ENCODE data around the gene KRTAP2-4. TPM values are rescaled to one million over a fixed set of nuclear protein-coding genes. Genes with fewer than 3 reads are reported as not detected.

Gene KRTAP2-4
- total and polyA plus RNA-seq, 4 donors, result not detected

GRCh38 chr17:41098481-41098880 is 32.8 kb upstream of the KRTAP2-4 start:
- TF ChIP-seq, protein P1, sequence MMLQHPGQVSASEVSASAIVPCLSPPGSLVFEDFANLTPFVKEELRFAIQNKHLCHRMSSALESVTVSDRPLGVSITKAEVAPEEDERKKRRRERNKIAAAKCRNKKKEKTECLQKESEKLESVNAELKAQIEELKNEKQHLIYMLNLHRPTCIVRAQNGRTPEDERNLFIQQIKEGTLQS (IDR thresholded peaks at IDR 0.05), result no peak
- TF ChIP-seq EGR1 (IDR thresholded peaks at IDR 0.05; ENCODE audit: low read depth in 2 of 2) (no peak), SP1 (IDR thresholded peaks at IDR 0.05) (no peak), HNF4A (conservative IDR thresholded peaks at IDR 0.05) (no peak), GABPA (IDR thresholded peaks at IDR 0.05 in 1 of 2, conservative IDR thresholded peaks at IDR 0.05 in 1 of 2) (no peak), JUND (IDR thresholded peaks at IDR 0.05) (no peak), TAF1 (conservative IDR thresholded peaks at IDR 0.05) (no peak)
- TF ChIP-seq, protein P2, sequence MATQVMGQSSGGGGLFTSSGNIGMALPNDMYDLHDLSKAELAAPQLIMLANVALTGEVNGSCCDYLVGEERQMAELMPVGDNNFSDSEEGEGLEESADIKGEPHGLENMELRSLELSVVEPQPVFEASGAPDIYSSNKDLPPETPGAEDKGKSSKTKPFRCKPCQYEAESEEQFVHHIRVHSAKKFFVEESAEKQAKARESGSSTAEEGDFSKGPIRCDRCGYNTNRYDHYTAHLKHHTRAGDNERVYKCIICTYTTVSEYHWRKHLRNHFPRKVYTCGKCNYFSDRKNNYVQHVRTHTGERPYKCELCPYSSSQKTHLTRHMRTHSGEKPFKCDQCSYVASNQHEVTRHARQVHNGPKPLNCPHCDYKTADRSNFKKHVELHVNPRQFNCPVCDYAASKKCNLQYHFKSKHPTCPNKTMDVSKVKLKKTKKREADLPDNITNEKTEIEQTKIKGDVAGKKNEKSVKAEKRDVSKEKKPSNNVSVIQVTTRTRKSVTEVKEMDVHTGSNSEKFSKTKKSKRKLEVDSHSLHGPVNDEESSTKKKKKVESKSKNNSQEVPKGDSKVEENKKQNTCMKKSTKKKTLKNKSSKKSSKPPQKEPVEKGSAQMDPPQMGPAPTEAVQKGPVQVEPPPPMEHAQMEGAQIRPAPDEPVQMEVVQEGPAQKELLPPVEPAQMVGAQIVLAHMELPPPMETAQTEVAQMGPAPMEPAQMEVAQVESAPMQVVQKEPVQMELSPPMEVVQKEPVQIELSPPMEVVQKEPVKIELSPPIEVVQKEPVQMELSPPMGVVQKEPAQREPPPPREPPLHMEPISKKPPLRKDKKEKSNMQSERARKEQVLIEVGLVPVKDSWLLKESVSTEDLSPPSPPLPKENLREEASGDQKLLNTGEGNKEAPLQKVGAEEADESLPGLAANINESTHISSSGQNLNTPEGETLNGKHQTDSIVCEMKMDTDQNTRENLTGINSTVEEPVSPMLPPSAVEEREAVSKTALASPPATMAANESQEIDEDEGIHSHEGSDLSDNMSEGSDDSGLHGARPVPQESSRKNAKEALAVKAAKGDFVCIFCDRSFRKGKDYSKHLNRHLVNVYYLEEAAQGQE (IDR thresholded peaks at IDR 0.05), result no peak
- TF ChIP-seq, protein P3, sequence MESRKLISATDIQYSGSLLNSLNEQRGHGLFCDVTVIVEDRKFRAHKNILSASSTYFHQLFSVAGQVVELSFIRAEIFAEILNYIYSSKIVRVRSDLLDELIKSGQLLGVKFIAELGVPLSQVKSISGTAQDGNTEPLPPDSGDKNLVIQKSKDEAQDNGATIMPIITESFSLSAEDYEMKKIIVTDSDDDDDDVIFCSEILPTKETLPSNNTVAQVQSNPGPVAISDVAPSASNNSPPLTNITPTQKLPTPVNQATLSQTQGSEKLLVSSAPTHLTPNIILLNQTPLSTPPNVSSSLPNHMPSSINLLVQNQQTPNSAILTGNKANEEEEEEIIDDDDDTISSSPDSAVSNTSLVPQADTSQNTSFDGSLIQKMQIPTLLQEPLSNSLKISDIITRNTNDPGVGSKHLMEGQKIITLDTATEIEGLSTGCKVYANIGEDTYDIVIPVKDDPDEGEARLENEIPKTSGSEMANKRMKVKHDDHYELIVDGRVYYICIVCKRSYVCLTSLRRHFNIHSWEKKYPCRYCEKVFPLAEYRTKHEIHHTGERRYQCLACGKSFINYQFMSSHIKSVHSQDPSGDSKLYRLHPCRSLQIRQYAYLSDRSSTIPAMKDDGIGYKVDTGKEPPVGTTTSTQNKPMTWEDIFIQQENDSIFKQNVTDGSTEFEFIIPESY (IDR thresholded peaks at IDR 0.05), result no peak
- TF ChIP-seq, protein P4, sequence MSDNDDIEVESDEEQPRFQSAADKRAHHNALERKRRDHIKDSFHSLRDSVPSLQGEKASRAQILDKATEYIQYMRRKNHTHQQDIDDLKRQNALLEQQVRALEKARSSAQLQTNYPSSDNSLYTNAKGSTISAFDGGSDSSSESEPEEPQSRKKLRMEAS (IDR thresholded peaks at IDR 0.05), result no peak
- TF ChIP-seq, protein P5, sequence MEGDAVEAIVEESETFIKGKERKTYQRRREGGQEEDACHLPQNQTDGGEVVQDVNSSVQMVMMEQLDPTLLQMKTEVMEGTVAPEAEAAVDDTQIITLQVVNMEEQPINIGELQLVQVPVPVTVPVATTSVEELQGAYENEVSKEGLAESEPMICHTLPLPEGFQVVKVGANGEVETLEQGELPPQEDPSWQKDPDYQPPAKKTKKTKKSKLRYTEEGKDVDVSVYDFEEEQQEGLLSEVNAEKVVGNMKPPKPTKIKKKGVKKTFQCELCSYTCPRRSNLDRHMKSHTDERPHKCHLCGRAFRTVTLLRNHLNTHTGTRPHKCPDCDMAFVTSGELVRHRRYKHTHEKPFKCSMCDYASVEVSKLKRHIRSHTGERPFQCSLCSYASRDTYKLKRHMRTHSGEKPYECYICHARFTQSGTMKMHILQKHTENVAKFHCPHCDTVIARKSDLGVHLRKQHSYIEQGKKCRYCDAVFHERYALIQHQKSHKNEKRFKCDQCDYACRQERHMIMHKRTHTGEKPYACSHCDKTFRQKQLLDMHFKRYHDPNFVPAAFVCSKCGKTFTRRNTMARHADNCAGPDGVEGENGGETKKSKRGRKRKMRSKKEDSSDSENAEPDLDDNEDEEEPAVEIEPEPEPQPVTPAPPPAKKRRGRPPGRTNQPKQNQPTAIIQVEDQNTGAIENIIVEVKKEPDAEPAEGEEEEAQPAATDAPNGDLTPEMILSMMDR (IDR thresholded peaks at IDR 0.05; ENCODE audit: low read depth, low read length, missing input control), result no peak
- no peak overlapping the region for H3K4me3 ChIP-seq (ENCODE audit: low read depth in 1 of 3, low read length in 3 of 3)
- H3K36me3 ChIP-seq (ENCODE audit: control insufficient read depth in 4 of 4, insufficient read depth in 3 of 4, low read depth in 1 of 4, low read length in 3 of 4), result no peaks in the 10 kb centered on the region
- no peak overlapping the region for H3K27ac ChIP-seq (ENCODE audit: low read depth in 1 of 2, low read length in 2 of 2)
- no peak for DNase-seq (ENCODE audit: low spot score)
- no peak overlapping the region for H3K9ac ChIP-seq (ENCODE audit: low read depth in 1 of 2, low read length in 2 of 2)
- no peaks in the 10 kb centered on the region for H3K4me1 ChIP-seq (ENCODE audit: control insufficient read depth in 4 of 4, insufficient read depth in 4 of 4, low read length in 3 of 4)
- WGBS, result 79% methylated on average over 6 of the region's 6 CpGs
- peaks cover 0 to 2% (median 0%) of the 10 kb centered on the region in 4 donors for H3K27me3 ChIP-seq (ENCODE audit: control insufficient read depth in 4 of 4, insufficient read depth in 4 of 4, low read length in 3 of 4)
- H3K9me3 ChIP-seq (ENCODE audit: control insufficient read depth in 4 of 4, low read length in 3 of 4), result no peaks in the 10 kb centered on the region

DNA sequence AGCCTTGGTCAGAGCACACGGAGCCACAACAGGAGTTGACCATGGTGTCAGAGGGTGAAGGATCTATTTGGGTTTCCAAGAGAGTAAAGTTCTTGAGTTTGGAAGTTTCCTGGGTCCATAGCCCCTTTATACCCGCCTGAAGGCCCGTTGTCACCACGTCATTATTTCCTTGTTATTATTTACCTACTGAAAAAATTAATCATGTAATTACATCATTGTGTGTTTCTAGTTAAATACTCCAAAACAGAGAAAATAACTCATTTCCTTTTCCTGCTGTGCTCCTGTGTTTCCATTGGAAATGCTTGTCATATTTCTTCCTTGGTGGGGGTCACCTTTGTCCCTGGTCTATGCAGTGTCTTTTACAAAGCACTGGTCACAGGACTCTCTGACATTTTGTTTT is 32.4 kb upstream of the KRTAP2-4 start, which contains the start of gene KRTAP4-8:
TSS of gene KRTAP4-8 (minus strand) at position 101 of the 400 bp plus-strand sequence. CDS start at position 43, 58 bp downstream.
- Histone ChIP-seq H3K4me1 (ENCODE audit: control insufficient read depth in 4 of 4, insufficient read depth in 4 of 4, low read length in 3 of 4) (no peaks in the 10 kb centered on the region), H3K27me3 (ENCODE audit: control insufficient read depth in 4 of 4, insufficient read depth in 4 of 4, low read length in 3 of 4) (peaks cover 0 to 2% (median 0%) of the 10 kb centered on the region in 4 donors), H3K36me3 (ENCODE audit: control insufficient read depth in 4 of 4, insufficient read depth in 3 of 4, low read depth in 1 of 4, low read length in 3 of 4) (no peaks in the 10 kb centered on the region), H3K9ac (ENCODE audit: low read depth in 1 of 2, low read length in 2 of 2) (no peak within 1 kb of the TSS), H3K27ac (ENCODE audit: low read depth in 1 of 2, low read length in 2 of 2) (no peak within 1 kb of the TSS), H3K9me3 (ENCODE audit: control insufficient read depth in 4 of 4, low read length in 3 of 4) (no peaks in the 10 kb centered on the region), H3K4me3 (ENCODE audit: low read depth in 1 of 3, low read length in 3 of 3) (no peak within 1 kb of the TSS)
- DNase-seq (ENCODE audit: low spot score), result no peak
- WGBS, result 61% methylated on average over 4 of the region's 4 CpGs
- TF ChIP-seq HNF4G (IDR thresholded peaks at IDR 0.05) (no peak), YY1 (IDR thresholded peaks at IDR 0.05) (no peak), EGR1 (IDR thresholded peaks at IDR 0.05; ENCODE audit: low read depth in 2 of 2) (no peak), HNF4A (conservative IDR thresholded peaks at IDR 0.05) (no peak), FOXA1 (IDR thresholded peaks at IDR 0.05) (no peak), SP1 (IDR thresholded peaks at IDR 0.05) (no peak), RXRA (IDR thresholded peaks at IDR 0.05) (no peak), JUND (IDR thresholded peaks at IDR 0.05) (no peak)
- TF ChIP-seq, protein P3 (IDR thresholded peaks at IDR 0.05), result no peak
- TF ChIP-seq, protein P2 (IDR thresholded peaks at IDR 0.05), result no peak
- TF ChIP-seq, protein P1 (IDR thresholded peaks at IDR 0.05), result no peak
